Mesenchymal stem cell (in vitro differentiated cells and primary cell): ENCODE results near the gene DPYD.

Source experiments
- DNase-seq: peaks from one replicate; pipeline ENCODE4 v3.0.0-alpha.2; 2013
- H2AFZ ChIP-seq: one replicate; pipeline ENCODE4 v1.6.1; 2013; ENCODE audit warnings: low read depth, mild to moderate bottlenecking, control low read depth, inconsistent platforms, low read length, moderate library complexity
- H2AK5ac ChIP-seq: 2 replicates; pipeline ENCODE4 v1.6.1; 2013; ENCODE audit warnings: low read length, moderate library complexity, mild to moderate bottlenecking, inconsistent platforms; ENCODE audit not compliant: severe bottlenecking
- H2BK120ac ChIP-seq: one replicate; pipeline ENCODE4 v1.6.1; 2013; ENCODE audit warnings: low read depth, mild to moderate bottlenecking, inconsistent platforms, low read length, moderate library complexity
- H2BK12ac ChIP-seq, 2 experiments: one replicate each; pipeline ENCODE4 v1.6.1; 2013; ENCODE audit warnings: inconsistent platforms in 2 of 2, low read length in 2 of 2, mild to moderate bottlenecking in 2 of 2, moderate library complexity in 2 of 2, control low read depth in 1 of 2
- H2BK15ac ChIP-seq: one replicate; pipeline ENCODE4 v1.6.1; 2013; ENCODE audit warnings: mild to moderate bottlenecking, low read depth, inconsistent platforms; ENCODE audit not compliant: poor library complexity, severe bottlenecking
- H2BK5ac ChIP-seq: 2 replicates; pipeline ENCODE4 v1.6.1; 2013; ENCODE audit warnings: low read depth, mild to moderate bottlenecking, low read length, control low read depth, inconsistent platforms; ENCODE audit not compliant: poor library complexity, severe bottlenecking
- H3K14ac ChIP-seq, 2 experiments: one replicate each; pipeline ENCODE4 v1.6.1; 2013; ENCODE audit warnings: inconsistent platforms in 2 of 2, low read length in 2 of 2, control low read depth in 1 of 2, mild to moderate bottlenecking in 1 of 2, moderate library complexity in 1 of 2
- H3K18ac ChIP-seq, 2 experiments: one replicate each; pipeline ENCODE4 v1.6.1; 2013; ENCODE audit warnings: inconsistent platforms in 2 of 2, low read length in 2 of 2, control low read depth in 1 of 2, low read depth in 1 of 2, mild to moderate bottlenecking in 1 of 2
- H3K23ac ChIP-seq, 2 experiments: one replicate each; pipeline ENCODE4 v1.6.1; 2013; ENCODE audit warnings: inconsistent platforms in 2 of 2, low read length in 2 of 2, mild to moderate bottlenecking in 2 of 2, moderate library complexity in 2 of 2, control low read depth in 1 of 2
- H3K27ac ChIP-seq: 2 replicates; pipeline ENCODE4 v1.5.1; 2013; ENCODE audit warnings: mild to moderate bottlenecking, moderate library complexity, low read length, control low read depth, inconsistent platforms; ENCODE audit not compliant: poor library complexity, severe bottlenecking
- H3K27me3 ChIP-seq, 2 experiments: 2 replicates each; pipeline versions ENCODE4 v1.6.1 to v1.7.0; 2013; ENCODE audit warnings: low read length in 2 of 2, mild to moderate bottlenecking in 2 of 2, moderate library complexity in 2 of 2, control low read depth in 1 of 2, inconsistent platforms in 1 of 2; ENCODE audit not compliant: control insufficient read depth in 1 of 2, insufficient read depth in 1 of 2
- H3K36me3 ChIP-seq, 2 experiments: 2 replicates each; pipeline versions ENCODE4 v1.6.1 to v1.7.0; 2013; ENCODE audit warnings: low read length in 2 of 2, control low read depth in 1 of 2, inconsistent platforms in 1 of 2, low read depth in 1 of 2, mild to moderate bottlenecking in 1 of 2; ENCODE audit not compliant: insufficient read depth in 2 of 2, control insufficient read depth in 1 of 2
- H3K4ac ChIP-seq, 2 experiments: one replicate each; pipeline ENCODE4 v1.6.1; 2013; ENCODE audit warnings: inconsistent platforms in 2 of 2, low read length in 2 of 2, mild to moderate bottlenecking in 2 of 2, moderate library complexity in 2 of 2, control low read depth in 1 of 2, low read depth in 1 of 2
- H3K4me1 ChIP-seq: 2 replicates; pipeline ENCODE4 v1.6.1; 2013; ENCODE audit warnings: low read depth, low read length, control low read depth; ENCODE audit not compliant: control insufficient read depth, insufficient read depth
- H3K4me2 ChIP-seq: 2 replicates; pipeline ENCODE4 v1.6.1; 2013; ENCODE audit warnings: low read length, mild to moderate bottlenecking, inconsistent platforms; ENCODE audit not compliant: poor library complexity, severe bottlenecking
- H3K4me3 ChIP-seq, 2 experiments: 2 replicates each; pipeline versions ENCODE4 v1.5.1 to v1.7.0; 2013; ENCODE audit warnings: low read length in 2 of 2, mild to moderate bottlenecking in 2 of 2, control low read depth in 1 of 2, low read depth in 1 of 2; ENCODE audit not compliant: insufficient read depth in 1 of 2
- H3K79me1 ChIP-seq: replicated peaks from 2 replicates; pipeline ENCODE4 v1.6.1; 2013; ENCODE audit warnings: mild to moderate bottlenecking, control low read depth, low read length, inconsistent platforms; ENCODE audit not compliant: poor library complexity, severe bottlenecking
- H3K9ac ChIP-seq: 2 replicates; pipeline ENCODE4 v1.7.0; 2013; ENCODE audit warnings: mild to moderate bottlenecking, low read length, moderate library complexity
- H3K9me3 ChIP-seq: 2 replicates; pipeline ENCODE4 v1.7.0; 2013; ENCODE audit warnings: mild to moderate bottlenecking, low read length; ENCODE audit not compliant: control insufficient read depth
- H4K8ac ChIP-seq: one replicate; pipeline ENCODE4 v1.6.1; 2013; ENCODE audit warnings: inconsistent platforms, mild to moderate bottlenecking, low read length, moderate library complexity
- H4K91ac ChIP-seq: one replicate; pipeline ENCODE4 v1.6.1; 2013; ENCODE audit warnings: mild to moderate bottlenecking, low read length, inconsistent platforms
- WGBS: methylation state at CpG from one replicate; pipeline ENCODE4 v1.1.7; 2013; ENCODE audit warnings: mixed read lengths; 5-methylcytosine and 5-hydroxymethylcytosine counted together

The DPYD gene

DNA sequence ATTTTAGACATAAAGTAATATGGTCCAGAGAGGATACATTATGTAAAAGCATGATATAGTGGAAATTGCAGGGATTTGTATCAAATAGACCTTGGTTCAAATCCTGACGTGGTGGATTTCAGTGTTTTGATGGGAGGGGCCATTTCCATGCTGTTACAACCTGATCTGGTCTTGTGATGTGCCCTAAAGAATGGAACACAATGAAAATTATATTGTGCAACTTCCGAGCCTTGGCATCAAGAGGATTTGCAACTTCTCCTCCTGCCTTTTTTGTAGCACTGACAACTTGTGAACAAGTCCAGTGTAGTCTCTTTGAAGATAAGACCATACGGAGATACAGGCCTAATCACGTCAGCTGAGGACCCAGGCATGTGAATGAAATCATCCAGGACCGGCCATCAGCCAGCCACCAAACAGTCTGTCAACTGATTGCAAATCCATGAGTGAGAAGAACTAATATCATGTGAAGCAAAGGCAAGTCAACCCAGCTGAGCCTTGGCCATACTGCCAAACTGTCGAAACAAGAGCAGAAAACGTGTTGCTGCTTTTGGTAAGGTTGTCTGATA lies 412.1 kb downstream of the DPYD start:
- H2BK120ac ChIP-seq: no peak overlapping the region
- no peak overlapping the region for H3K14ac ChIP-seq
- 78% methylated on average over 7 of the region's 7 CpGs for WGBS

DNA sequence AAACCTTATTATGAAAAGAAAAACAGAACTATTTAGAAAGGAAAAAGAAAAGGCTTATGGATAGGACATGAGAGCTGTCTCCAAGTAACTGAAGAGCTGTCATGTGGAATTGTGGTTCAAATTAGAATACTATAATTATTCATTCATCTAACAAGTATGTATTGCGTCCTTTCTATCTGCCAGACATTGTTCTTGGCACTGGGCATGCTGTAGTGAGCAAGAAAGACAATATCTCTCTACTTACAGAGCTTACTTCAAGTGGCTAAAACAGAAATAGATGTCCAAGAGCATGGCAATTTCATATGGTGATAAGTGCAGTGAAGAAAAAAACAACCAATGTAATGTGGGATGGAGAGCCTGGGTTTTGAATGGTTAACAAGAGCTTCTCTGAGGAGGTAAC lies 413.0 kb downstream of the DPYD start:
- H3K27me3 ChIP-seq: no peaks in the 10 kb centered on the region
- H3K14ac ChIP-seq: no peak overlapping the region
- no peak overlapping the region for H4K91ac ChIP-seq
- H3K9me3 ChIP-seq: peaks cover 13% of the 10 kb centered on the region
- H3K18ac ChIP-seq: no peak overlapping the region
- H3K36me3 ChIP-seq: peaks cover 0 to 12% of the 10 kb centered on the region in 2 experiments
- no peak overlapping the region for H2BK12ac ChIP-seq
- DNase-seq: no peak
- no peaks in the 10 kb centered on the region for H3K79me1 ChIP-seq
- no peaks in the 10 kb centered on the region for H3K4me1 ChIP-seq
- H2BK15ac ChIP-seq: no peak overlapping the region
- WGBS: no CpG with 5 or more reads among the region's 1 CpG
- H2AFZ ChIP-seq: no peak overlapping the region
- no peak overlapping the region for H3K4me3 ChIP-seq
- no peak overlapping the region for H3K4ac ChIP-seq
- H3K23ac ChIP-seq: no peak overlapping the region
- H3K27ac ChIP-seq: no peak overlapping the region
- no peak overlapping the region for H2AK5ac ChIP-seq
- H3K9ac ChIP-seq: no peak overlapping the region
- no peak overlapping the region for H3K4me2 ChIP-seq
- H4K8ac ChIP-seq: no peak overlapping the region
- no peak overlapping the region for H2BK5ac ChIP-seq
- no peak overlapping the region for H2BK120ac ChIP-seq

More for the DNA sequence above, 412.1 kb downstream of the DPYD start:
- Histone ChIP-seq H3K36me3 (peaks cover 0 to 12% of the 10 kb centered on the region in 2 experiments), H3K4me2 (no peak overlapping the region), H2AFZ (no peak overlapping the region), H2BK15ac (no peak overlapping the region), H4K8ac (no peak overlapping the region), H3K18ac (no peak overlapping the region), H3K9me3 (peaks cover 13% of the 10 kb centered on the region), H2BK12ac (peak overlapping the region in 1 of 2 experiments; percentile 63), H3K23ac (no peak overlapping the region), H3K27me3 (no peaks in the 10 kb centered on the region), H4K91ac (no peak overlapping the region), H2AK5ac (no peak overlapping the region), H3K4me1 (no peaks in the 10 kb centered on the region), H3K4ac (no peak overlapping the region), H3K27ac (no peak overlapping the region), H3K79me1 (no peaks in the 10 kb centered on the region), H2BK5ac (no peak overlapping the region), H3K4me3 (no peak overlapping the region), H3K9ac (no peak overlapping the region)
- no peak for DNase-seq

DNA sequence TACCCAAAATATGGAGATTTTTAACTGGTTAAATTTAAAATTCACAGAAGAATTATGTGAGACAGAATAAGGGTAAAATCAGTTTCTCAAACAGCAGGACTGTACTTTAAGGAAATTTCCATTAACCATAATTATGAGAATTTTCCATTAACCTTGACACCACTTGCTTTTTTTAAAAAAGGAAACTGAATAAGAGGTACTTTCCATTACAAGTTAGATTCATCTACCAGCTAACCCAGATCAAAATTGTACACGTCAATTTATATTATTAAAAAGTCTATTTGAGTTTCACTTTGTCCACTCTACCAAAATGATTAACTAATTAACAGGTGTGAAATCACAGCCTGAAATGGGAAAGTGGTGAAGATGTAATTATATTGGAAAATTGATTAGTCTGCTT lies 414.5 kb downstream of the DPYD start:
- Histone ChIP-seq H3K4me1 (no peaks in the 10 kb centered on the region), H3K79me1 (no peaks in the 10 kb centered on the region), H3K4me2 (no peak overlapping the region), H3K9ac (no peak overlapping the region), H3K36me3 (peaks cover 0 to 9% of the 10 kb centered on the region in 2 experiments), H4K8ac (no peak overlapping the region), H3K23ac (no peak overlapping the region), H3K27me3 (no peaks in the 10 kb centered on the region), H3K18ac (no peak overlapping the region), H3K27ac (no peak overlapping the region), H4K91ac (no peak overlapping the region), H3K9me3 (peaks cover 13% of the 10 kb centered on the region), H2AK5ac (no peak overlapping the region), H2AFZ (no peak overlapping the region), H3K4ac (no peak overlapping the region), H3K14ac (no peak overlapping the region), H2BK12ac (no peak overlapping the region), H3K4me3 (no peak overlapping the region), H2BK5ac (no peak overlapping the region), H2BK15ac (no peak overlapping the region), H2BK120ac (no peak overlapping the region)
- WGBS: no CpG with 5 or more reads among the region's 1 CpG
- no peak for DNase-seq

DNA sequence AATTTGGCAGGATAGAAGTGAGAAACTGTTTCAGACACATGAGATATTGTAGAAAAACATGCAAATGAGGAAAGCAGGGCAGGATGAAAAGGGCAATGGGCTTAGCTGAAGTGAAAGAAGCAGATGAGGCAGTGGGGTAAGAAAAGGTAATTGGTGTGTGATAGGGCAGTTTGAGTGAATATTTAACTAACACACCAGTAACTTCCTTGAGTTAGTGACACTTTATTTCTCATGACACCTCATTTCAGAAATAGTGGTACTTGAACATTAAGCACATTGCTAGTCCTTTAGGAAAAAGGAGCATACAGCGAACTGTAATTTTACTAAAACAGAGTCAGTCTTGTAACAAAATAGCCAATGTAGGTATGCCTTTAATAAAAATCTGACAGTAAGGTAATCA lies 415.0 kb downstream of the DPYD start:
- no peaks in the 10 kb centered on the region for H3K4me1 ChIP-seq
- WGBS: no CpG with 5 or more reads among the region's 1 CpG
- no peak for DNase-seq
- no peak overlapping the region for H2AK5ac ChIP-seq
- H3K27me3 ChIP-seq: no peaks in the 10 kb centered on the region
- no peaks in the 10 kb centered on the region for H3K79me1 ChIP-seq
- H3K4me2 ChIP-seq: no peak overlapping the region
- H4K8ac ChIP-seq: no peak overlapping the region
- no peak overlapping the region for H2BK12ac ChIP-seq
- no peak overlapping the region for H2BK15ac ChIP-seq
- H3K9ac ChIP-seq: no peak overlapping the region
- H3K36me3 ChIP-seq: peaks cover 0 to 7% of the 10 kb centered on the region in 2 experiments
- no peak overlapping the region for H4K91ac ChIP-seq
- no peak overlapping the region for H3K4me3 ChIP-seq
- peaks cover 9% of the 10 kb centered on the region for H3K9me3 ChIP-seq
- no peak overlapping the region for H3K23ac ChIP-seq
- H3K4ac ChIP-seq: no peak overlapping the region
- no peak overlapping the region for H3K14ac ChIP-seq
- no peak overlapping the region for H3K27ac ChIP-seq
- no peak overlapping the region for H2AFZ ChIP-seq
- no peak overlapping the region for H2BK120ac ChIP-seq
- no peak overlapping the region for H3K18ac ChIP-seq
- H2BK5ac ChIP-seq: no peak overlapping the region
